HCT116 (cell line): ENCODE measurements around the gene SMG5. TPM values are rescaled to one million over a fixed set of nuclear protein-coding genes. Genes with fewer than 3 reads are reported as not detected.

Source experiments
- ATAC-seq: fragments of 200-7000 bp; cut with Tn5 transposase; 2 replicates; pipeline ENCODE4 v1.9.1; 2020; ENCODE audit warnings: mild to moderate bottlenecking, moderate library complexity
- BruUV-seq: library from RNA; stranded (reverse); fragments of 400-500 nt; replicated peaks from 2 replicates; lab custom pipeline; 2021; lab: Mats Ljungman, UMichigan
- CTCF ChIA-PET: fragments of 300-600 bp; sonication (Branson Sonifier 250); formaldehyde crosslinking; loops from one replicate; lab custom pipeline; 2021; ENCODE audit warnings: antibody characterized with exemption; lab: Charles Lee
- POLR2A ChIA-PET: fragments of 300-600, 350-600 bp; sonication (Branson Sonifier 250); formaldehyde crosslinking; loops from one replicate; lab custom pipeline; 2021; ENCODE audit warnings: antibody characterized with exemption; lab: Charles Lee
- RAD21 ChIA-PET, 2 experiments: fragments of 300-600 bp; sonication (Branson Sonifier 250); formaldehyde crosslinking; loops; one replicate each; lab custom pipeline; 2023; ENCODE audit warnings: low total read pairs in 2 of 2; ENCODE audit not compliant: uncharacterized antibody in 2 of 2, unreplicated experiment in 2 of 2, low non-redundant PET in 1 of 2; lab: Charles Lee
- DNase-seq: peaks from one replicate; pipeline ENCODE4 v3.0.0-alpha.2; 2010; ENCODE audit warnings: low read depth, low spot score
- H2AFZ ChIP-seq: fragments of 200-600 bp; shearing (Covaris generic), sonication (generic); 2 replicates; pipeline ENCODE4 v1.6.1; 2017; ENCODE audit warnings: low read depth, mixed run types, mixed read lengths, antibody characterized with exemption, low read length; ENCODE audit not compliant: poor library complexity, severe bottlenecking
- H3K27ac ChIP-seq: 2 replicates; pipeline ENCODE4 v1.5.1; 2012; ENCODE audit warnings: low read depth, low read length
- H3K27me3 ChIP-seq: fragments of 200-600 bp; sonication (generic); 2 replicates; pipeline ENCODE4 v1.6.1; 2016; ENCODE audit warnings: mixed run types, low read length, mixed read lengths; ENCODE audit not compliant: insufficient read depth
- H3K36me3 ChIP-seq, 2 experiments: fragments of 200-500 bp in 1 of 2; fragments of 200-600 bp in 1 of 2; sonication (Bioruptor generic) in 1 of 2; sonication (generic) in 1 of 2; 2 replicates each; pipeline versions ENCODE4 v1.5.1 to v1.6.1; 2014 to 2016; ENCODE audit warnings: low read length in 2 of 2, inconsistent platforms in 1 of 2, mixed read lengths in 1 of 2, mixed run types in 1 of 2; ENCODE audit not compliant: insufficient read depth in 2 of 2, control insufficient read depth in 1 of 2
- H3K4me1 ChIP-seq, 2 experiments: fragments of 200-600 bp in 1 of 2; sonication (generic) in 1 of 2; 2 replicates each; pipeline versions ENCODE4 v1.5.1 to v1.6.1; 2012 to 2017; ENCODE audit warnings: low read length in 2 of 2, inconsistent platforms in 1 of 2, mild to moderate bottlenecking in 1 of 2, mixed read lengths in 1 of 2, mixed run types in 1 of 2, moderate library complexity in 1 of 2; ENCODE audit not compliant: insufficient read depth in 2 of 2, control insufficient read depth in 1 of 2
- H3K4me2 ChIP-seq: fragments of 200-600 bp; sonication (generic); 2 replicates; pipeline ENCODE4 v1.6.1; 2017; ENCODE audit warnings: mixed run types, low read length, mixed read lengths
- H3K4me3 ChIP-seq, 2 experiments: fragments of 200-600 bp in 1 of 2; sonication (generic) in 1 of 2; replicated peaks in 1 of 2; 2 replicates each; pipeline ENCODE4 v1.5.1; 2011 to 2016; ENCODE audit warnings: low read length in 2 of 2, control low read depth in 1 of 2, low read depth in 1 of 2, mild to moderate bottlenecking in 1 of 2, mixed read lengths in 1 of 2, mixed run types in 1 of 2
- H3K79me2 ChIP-seq: fragments of 200-600 bp; sonication (generic); 2 replicates; pipeline ENCODE4 v1.6.1; 2017; ENCODE audit warnings: mild to moderate bottlenecking, mixed run types, low read length, moderate library complexity, mixed read lengths; ENCODE audit not compliant: insufficient read depth
- H3K9ac ChIP-seq: fragments of 200-600 bp; sonication (generic); 2 replicates; pipeline ENCODE4 v1.6.1; 2016; ENCODE audit warnings: low read length, mixed read lengths
- H3K9me2 ChIP-seq: fragments of 200-600 bp; sonication (generic), shearing (Covaris generic); 2 replicates; pipeline ENCODE4 v1.6.1; 2017; ENCODE audit warnings: mixed run types, mild to moderate bottlenecking, moderate library complexity; ENCODE audit not compliant: insufficient read depth
- H3K9me3 ChIP-seq, 2 experiments: fragments of 200-500 bp in 1 of 2; fragments of 200-600 bp in 1 of 2; sonication (Bioruptor generic) in 1 of 2; sonication (generic) in 1 of 2; 2 replicates each; pipeline ENCODE4 v1.6.1; 2014 to 2017; ENCODE audit warnings: low read length in 2 of 2, mixed read lengths in 2 of 2, inconsistent platforms in 1 of 2, low read depth in 1 of 2, mild to moderate bottlenecking in 1 of 2, mixed run types in 1 of 2, moderate library complexity in 1 of 2; ENCODE audit not compliant: control insufficient read depth in 1 of 2, insufficient read depth in 1 of 2
- H4K20me1 ChIP-seq: fragments of 200-600 bp; sonication (generic), shearing (Covaris generic); 2 replicates; pipeline ENCODE4 v1.6.1; 2017; ENCODE audit warnings: mixed run types, mild to moderate bottlenecking, moderate library complexity; ENCODE audit not compliant: insufficient read depth
- ATF3 ChIP-seq: IDR thresholded peaks from 2 replicates; pipeline ENCODE4 v1.6.1; 2012
- CBX3 ChIP-seq: IDR thresholded peaks from 2 replicates; pipeline ENCODE4 v1.6.1; 2012; ENCODE audit warnings: low read depth
- EZH2 ChIP-seq: fragments of 200-600 bp; sonication (generic); IDR thresholded peaks from 2 replicates; pipeline ENCODE4 v1.6.1; 2017; ENCODE audit warnings: antibody characterized with exemption, mixed run types
- FOSL1 ChIP-seq: IDR thresholded peaks from 2 replicates; pipeline ENCODE4 v1.6.1; 2012; ENCODE audit warnings: low read depth
- JUND ChIP-seq: IDR thresholded peaks from 2 replicates; pipeline ENCODE4 v1.6.1; 2012
- REST ChIP-seq: IDR thresholded peaks from 2 replicates; pipeline ENCODE4 v1.6.1; 2012; ENCODE audit warnings: low read depth
- SIN3A ChIP-seq: IDR thresholded peaks from 2 replicates; pipeline ENCODE4 v1.6.1; 2012; ENCODE audit warnings: low read depth
- TCF7L2 ChIP-seq: IDR thresholded peaks from 2 replicates; pipeline ENCODE4 v1.7.0; 2011; ENCODE audit warnings: borderline replicate concordance, inconsistent platforms; ENCODE audit not compliant: insufficient read depth, insufficient read length; ENCODE audit errors: extremely low read depth
- intact Hi-C: fragments of 100-400 bp; cut with micrococcal nuclease; formaldehyde crosslinking; loops from 2 replicates; pipeline ENCODE4 v1.10.0; 2022
- total RNA-seq: library from RNA; stranded (reverse); gene quantifications from one replicate; pipeline ENCODE4 v1.2.1, GENCODE V29; 2021; ENCODE audit not compliant: unreplicated experiment

Gene SMG5
- total RNA-seq, 1 experiment from 2014 or later: 75.2 TPM

- no peak for DNase-seq
- TF ChIP-seq FOSL1 (no peak), ATF3 (no peak), EZH2 (no peak), JUND (no peak), CBX3 (no peak), TCF7L2 (no peak), REST (no peak), SIN3A (no peak)
- peaks cover 3% of the 10 kb centered on the region; the same call in 1 of the 2 replicates for H4K20me1 ChIP-seq
- ChIA-PET CTCF (interaction anchor here (1.4 kb wide), 1 partner anchor 14 kb away, joined by 3 read pairs; no protein-coding TSS in a partner anchor), RAD21 (no interaction called here), POLR2A (no interaction called here)
- H3K36me3 ChIP-seq: peaks cover 24 to 33% of the 10 kb centered on the region in 2 experiments
- no peaks in the 10 kb centered on the region for H3K9me2 ChIP-seq
- no peaks in the 10 kb centered on the region for H3K79me2 ChIP-seq
- intact Hi-C loops: no loop called here
- BruUV-seq: no TSS peak
- peaks cover 8 to 19% of the 10 kb centered on the region in 2 experiments for H3K4me1 ChIP-seq
- no peak within 1 kb of the TSS for H3K4me3 ChIP-seq
- ATAC-seq: peak; percentile 25
- no peaks in the 10 kb centered on the region for H3K27me3 ChIP-seq
- peak within 1 kb of the TSS; percentile 24; the same call in 1 of the 2 replicates for H3K27ac ChIP-seq
- peak within 1 kb of the TSS; percentile 41 for H3K4me2 ChIP-seq
- no peak within 1 kb of the TSS; the same call in 1 of the 2 replicates for H3K9ac ChIP-seq
- H3K9me3 ChIP-seq: no peaks in the 10 kb centered on the region
- H2AFZ ChIP-seq: no peak within 1 kb of the TSS
Observed at GRCh38 chr1:156247460-156248322, 34.9 kb downstream of the SMG5 start, which contains the start of gene PAQR6. Gene PAQR6, minus strand, starts transcription at chr1:156248056. Its CDS starts 1,325 bp downstream, at chr1:156246731.
